ENCODE results near the gene CACNB2. TPM values are rescaled to one million over a fixed set of nuclear protein-coding genes. Genes with fewer than 3 reads are reported as not detected.

The CACNB2 gene
- total RNA-seq, 2 donors from 2014 or later, result 12.5 to 12.7 TPM

DNA sequence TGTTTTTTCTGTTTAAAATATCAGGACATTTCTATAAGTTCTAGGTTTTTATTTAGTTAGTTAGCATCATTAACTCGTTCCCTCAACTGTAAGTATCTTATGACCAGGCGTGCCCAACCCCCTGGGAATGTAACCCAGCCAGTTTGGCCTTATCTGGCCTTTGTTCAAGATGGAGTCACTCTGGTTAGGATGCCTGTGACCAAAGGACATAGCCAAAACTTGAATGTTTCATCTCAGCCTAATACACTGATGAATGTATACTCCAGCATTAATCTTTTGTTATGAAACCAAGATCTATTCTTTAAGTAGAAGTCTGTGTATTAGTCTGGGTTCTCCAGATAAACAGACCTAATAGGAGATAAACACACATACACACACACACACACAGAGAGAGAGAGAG is 279.7 kb downstream of the CACNB2 start:
- DNase-seq (no peak), ATAC-seq (no peak)
- Histone ChIP-seq H3K4me1 (no peaks in the 10 kb centered on the region), H3K27ac (no peak overlapping the region), H3K4me3 (no peak overlapping the region), H3K27me3 (no peaks in the 10 kb centered on the region), H3K9me3 (no peaks in the 10 kb centered on the region), H3K36me3 (replicated peaks in 1 of 2; ENCODE audit: insufficient read depth in 1 of 2, low read depth in 2 of 2) (no peaks in the 10 kb centered on the region)
- intact Hi-C loops (cut with DNase I), result no loop called here
- WGBS, 2 donors, result 86 to 91% methylated on average over 2 of the region's 2 CpGs
- TF ChIP-seq CTCF (IDR thresholded peaks at IDR 0.05), result no peak
- no peak for TF ChIP-seq POLR2A (IDR thresholded peaks at IDR 0.05)

DNA sequence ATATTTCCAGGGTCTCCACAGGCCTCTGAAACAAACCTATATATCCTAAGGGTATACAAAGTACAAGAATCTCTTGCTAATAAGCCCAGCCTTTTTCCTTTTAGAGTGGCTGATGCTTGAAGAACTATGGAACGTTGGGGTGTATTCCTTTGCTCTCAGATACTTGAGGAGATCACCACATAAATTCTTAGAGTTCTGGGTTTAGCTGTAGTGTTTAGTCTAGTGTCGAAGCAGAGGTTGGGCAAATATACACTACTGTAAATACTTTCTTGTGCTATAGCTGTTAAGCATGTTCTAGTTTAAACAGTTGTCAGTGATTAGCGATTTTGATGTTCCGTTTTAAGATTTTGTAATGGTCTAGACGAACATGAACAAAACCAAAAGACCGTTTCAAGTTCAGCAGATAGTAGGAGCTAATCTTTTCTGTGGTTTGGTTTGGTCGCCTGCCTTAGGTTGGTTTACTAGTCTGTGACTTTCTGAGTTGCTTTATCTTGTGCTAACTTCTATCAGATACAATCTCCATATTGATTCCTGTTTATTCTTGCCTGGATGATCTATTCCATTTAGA is 281.6 kb downstream of the CACNB2 start:
- ATAC-seq, result no peak
- Histone ChIP-seq H3K4me3 (no peak overlapping the region), H3K4me1 (no peaks in the 10 kb centered on the region), H3K9me3 (no peaks in the 10 kb centered on the region), H3K27me3 (no peaks in the 10 kb centered on the region), H3K36me3 (replicated peaks in 1 of 2; ENCODE audit: insufficient read depth in 1 of 2, low read depth in 2 of 2) (no peaks in the 10 kb centered on the region), H3K27ac (no peak overlapping the region)
- intact Hi-C loops (cut with DNase I), result no loop called here
- no peak for DNase-seq
- 78 to 79% methylated on average over 7 of the region's 7 CpGs for WGBS, 2 donors
- no peak for TF ChIP-seq POLR2A (IDR thresholded peaks at IDR 0.05)
- no peak for TF ChIP-seq CTCF (IDR thresholded peaks at IDR 0.05)

DNA sequence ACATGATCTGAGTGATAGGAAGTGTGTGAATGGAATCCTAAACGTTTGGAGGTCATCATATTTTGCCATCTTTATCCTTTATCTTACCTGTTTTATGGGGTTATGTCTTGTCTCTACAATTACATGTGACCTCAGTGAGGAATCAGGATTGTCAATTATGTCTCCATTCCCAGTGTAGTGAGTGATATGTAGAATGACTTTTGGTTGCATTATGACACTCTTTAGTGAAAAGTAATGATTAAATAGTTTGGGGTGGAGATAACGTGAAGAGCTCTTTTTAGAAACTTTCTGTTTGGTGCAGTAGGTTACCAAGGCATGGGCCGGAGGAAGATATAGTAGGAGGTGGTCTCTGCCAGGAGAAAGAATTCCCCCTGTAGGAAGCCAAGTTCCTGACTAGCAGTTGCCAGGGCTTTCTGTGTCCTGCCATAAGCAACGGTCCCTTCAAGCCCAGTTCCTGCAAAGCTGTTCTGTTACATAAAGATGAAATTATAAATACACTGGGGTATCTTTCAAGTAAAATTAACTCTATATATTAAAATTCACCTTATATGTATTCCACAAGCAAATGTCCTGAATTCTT is 282.9 kb downstream of the CACNB2 start:
- Histone ChIP-seq H3K4me3 (no peak overlapping the region), H3K9me3 (no peaks in the 10 kb centered on the region), H3K27me3 (no peaks in the 10 kb centered on the region), H3K4me1 (no peaks in the 10 kb centered on the region), H3K36me3 (replicated peaks in 1 of 2; ENCODE audit: insufficient read depth in 1 of 2, low read depth in 2 of 2) (no peaks in the 10 kb centered on the region), H3K27ac (no peak overlapping the region)
- TF ChIP-seq POLR2A (IDR thresholded peaks at IDR 0.05) (no peak), CTCF (IDR thresholded peaks at IDR 0.05) (no peak)
- no peak for DNase-seq
- intact Hi-C loops (cut with DNase I), result no loop called here
- no peak for ATAC-seq
- 51 to 57% methylated on average over 4 of the region's 4 CpGs for WGBS, 2 donors

GRCh38 chr10:18424200-18424599 is 284.0 kb downstream of the CACNB2 start:
- Histone ChIP-seq H3K36me3 (replicated peaks in 1 of 2; ENCODE audit: insufficient read depth in 1 of 2, low read depth in 2 of 2) (no peaks in the 10 kb centered on the region), H3K4me1 (no peaks in the 10 kb centered on the region), H3K4me3 (no peak overlapping the region), H3K27me3 (no peaks in the 10 kb centered on the region), H3K27ac (no peak overlapping the region), H3K9me3 (no peaks in the 10 kb centered on the region)
- TF ChIP-seq POLR2A (IDR thresholded peaks at IDR 0.05) (no peak), CTCF (IDR thresholded peaks at IDR 0.05) (no peak)
- WGBS, 2 donors, result 53 to 57% methylated on average over 8 of the region's 8 CpGs
- DNase-seq (peak in 1 of 4 donors; percentile 25), ATAC-seq (no peak)
- intact Hi-C loops (cut with DNase I), result no loop called here

GRCh38 chr10:18429335-18429734 is 289.1 kb downstream of the CACNB2 start:
- TF ChIP-seq POLR2A (IDR thresholded peaks at IDR 0.05), result no peak
- no peak for TF ChIP-seq CTCF (IDR thresholded peaks at IDR 0.05)
- ATAC-seq, result no peak
- WGBS, 2 donors, result 66 to 83% methylated on average over 3 of the region's 3 CpGs

More at GRCh38 chr10:18429335-18429734, 289.1 kb downstream of the CACNB2 start:
- no peak for DNase-seq
- Histone ChIP-seq H3K4me3 (no peak overlapping the region), H3K27me3 (no peaks in the 10 kb centered on the region), H3K4me1 (no peaks in the 10 kb centered on the region), H3K27ac (no peak overlapping the region), H3K36me3 (replicated peaks in 1 of 2; ENCODE audit: insufficient read depth in 1 of 2, low read depth in 2 of 2) (no peaks in the 10 kb centered on the region), H3K9me3 (no peaks in the 10 kb centered on the region)
- intact Hi-C loops (cut with DNase I), result no loop called here
